Lung microvascular endothelial cell (primary cell): Measurements from ENCODE around the gene KRABD2.
"Not testable (repeated sequence)": the region's sequence is repeated elsewhere in the genome, so short reads cannot be mapped to it uniquely, and the experiment has no call there.

Source experiments
- DNase-seq, 2 donors: peaks; one replicate each; pipeline versions ENCODE4 v3.0.0 to v3.0.0-alpha.2; 2010; ENCODE audit warnings: low read depth in 2 of 2

KRABD2 gene

GRCh38 chr17:8362651-8363332 lies 13.7 kb downstream of the KRABD2 start:
- DNase-seq, result no peak

- DNase-seq, result peak in 1 of 2 donors; percentile 68
Observed at GRCh38 chr17:8360751-8361150, 15.8 kb downstream of the KRABD2 start.

GRCh38 chr17:8360260-8360659 lies 16.2 kb downstream of the KRABD2 start:
- DNase-seq, result peak; percentile 69 to 89

GRCh38 chr17:8359769-8360168 lies 16.7 kb downstream of the KRABD2 start:
- peak; percentile 79 to 97 for DNase-seq

GRCh38 chr17:8357910-8358309 lies 18.6 kb downstream of the KRABD2 start:
- DNase-seq, result no peak

GRCh38 chr17:8354236-8354635 lies 22.3 kb downstream of the KRABD2 start:
- DNase-seq, result peak in 1 of 2 donors; percentile 58

GRCh38 chr17:8353736-8354135 lies 22.8 kb downstream of the KRABD2 start:
- no peak for DNase-seq

GRCh38 chr17:8350339-8350738 lies 26.2 kb downstream of the KRABD2 start:
- no peak for DNase-seq

GRCh38 chr17:8347001-8347400 lies 29.5 kb downstream of the KRABD2 start:
- DNase-seq, result not testable (repeated sequence)

GRCh38 chr17:8345951-8346665 lies 30.4 kb downstream of the KRABD2 start:
- no peak for DNase-seq

GRCh38 chr17:8345052-8345690 lies 31.3 kb downstream of the KRABD2 start:
- no peak for DNase-seq

GRCh38 chr17:8341456-8341855 lies 35.0 kb downstream of the KRABD2 start:
- DNase-seq, result no peak

GRCh38 chr17:8339540-8339939 lies 37.0 kb downstream of the KRABD2 start, which contains the start of gene ODF4:
Gene ODF4 (plus strand): TSS chr17:8339840. CDS start chr17:8340052, 212 bp downstream.
- DNase-seq, result no peak

GRCh38 chr17:8338753-8339140 lies 37.8 kb downstream of the KRABD2 start:
- no peak for DNase-seq

- DNase-seq, result no peak
Observed at GRCh38 chr17:8337802-8338752, 38.4 kb downstream of the KRABD2 start.

- DNase-seq, result no peak
Observed at GRCh38 chr17:8333281-8333680, 43.2 kb downstream of the KRABD2 start.

- no peak for DNase-seq
Observed at GRCh38 chr17:8332688-8333087, 43.8 kb downstream of the KRABD2 start.

GRCh38 chr17:8332128-8332527 lies 44.4 kb downstream of the KRABD2 start:
- DNase-seq, result no peak

GRCh38 chr17:8327303-8327649 lies 49.2 kb downstream of the KRABD2 start:
- DNase-seq, result no peak
